Measurements from ENCODE around the gene FAAP24. TPM values are rescaled to one million over a fixed set of nuclear protein-coding genes. Genes with fewer than 3 reads are reported as not detected.
"Not testable (repeated sequence)": the region's sequence is repeated elsewhere in the genome, so short reads cannot be mapped to it uniquely, and the experiment has no call there.

FAAP24 gene
- total RNA-seq, 1 donor from 2014 or later, result 4.7 TPM

DNA sequence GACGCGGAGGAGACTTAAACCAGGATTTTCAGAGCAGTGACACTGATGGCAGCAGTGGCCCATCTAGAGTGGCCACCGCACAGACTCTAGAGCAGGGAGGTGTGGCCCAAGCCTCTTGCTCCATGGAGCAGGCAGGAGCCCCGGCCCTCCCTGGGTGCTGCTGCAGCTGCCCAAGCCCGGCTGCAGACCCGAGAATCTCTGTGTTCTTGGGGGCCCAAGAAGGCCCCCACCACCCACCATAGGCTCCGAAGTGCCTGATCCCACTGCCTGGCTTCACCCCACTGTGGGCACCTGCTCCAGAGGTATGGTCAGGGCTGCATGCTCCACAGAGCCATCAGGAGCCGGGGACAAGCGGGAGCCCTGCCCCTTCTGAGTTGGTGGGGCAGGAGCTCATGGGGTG, 36.4 kb upstream of the FAAP24 start:
- Mint-ChIP-seq H3K9me3 (ENCODE audit: low read depth) (no peaks in the 10 kb centered on the region), H3K27ac (no peak overlapping the region), H3K27me3 (no peaks in the 10 kb centered on the region), H3K4me1 (ENCODE audit: low read depth) (no peaks in the 10 kb centered on the region), H3K4me3 (ENCODE audit: low read depth) (no peak overlapping the region), H3K36me3 (ENCODE audit: insufficient read depth) (peaks cover 26% of the 10 kb centered on the region)
- TF ChIP-seq, protein P1, sequence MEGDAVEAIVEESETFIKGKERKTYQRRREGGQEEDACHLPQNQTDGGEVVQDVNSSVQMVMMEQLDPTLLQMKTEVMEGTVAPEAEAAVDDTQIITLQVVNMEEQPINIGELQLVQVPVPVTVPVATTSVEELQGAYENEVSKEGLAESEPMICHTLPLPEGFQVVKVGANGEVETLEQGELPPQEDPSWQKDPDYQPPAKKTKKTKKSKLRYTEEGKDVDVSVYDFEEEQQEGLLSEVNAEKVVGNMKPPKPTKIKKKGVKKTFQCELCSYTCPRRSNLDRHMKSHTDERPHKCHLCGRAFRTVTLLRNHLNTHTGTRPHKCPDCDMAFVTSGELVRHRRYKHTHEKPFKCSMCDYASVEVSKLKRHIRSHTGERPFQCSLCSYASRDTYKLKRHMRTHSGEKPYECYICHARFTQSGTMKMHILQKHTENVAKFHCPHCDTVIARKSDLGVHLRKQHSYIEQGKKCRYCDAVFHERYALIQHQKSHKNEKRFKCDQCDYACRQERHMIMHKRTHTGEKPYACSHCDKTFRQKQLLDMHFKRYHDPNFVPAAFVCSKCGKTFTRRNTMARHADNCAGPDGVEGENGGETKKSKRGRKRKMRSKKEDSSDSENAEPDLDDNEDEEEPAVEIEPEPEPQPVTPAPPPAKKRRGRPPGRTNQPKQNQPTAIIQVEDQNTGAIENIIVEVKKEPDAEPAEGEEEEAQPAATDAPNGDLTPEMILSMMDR (IDR thresholded peaks at IDR 0.05; ENCODE audit: unreplicated experiment), result no peak
- DNase-seq (ENCODE audit: low spot score, unreplicated experiment), result no peak

DNA sequence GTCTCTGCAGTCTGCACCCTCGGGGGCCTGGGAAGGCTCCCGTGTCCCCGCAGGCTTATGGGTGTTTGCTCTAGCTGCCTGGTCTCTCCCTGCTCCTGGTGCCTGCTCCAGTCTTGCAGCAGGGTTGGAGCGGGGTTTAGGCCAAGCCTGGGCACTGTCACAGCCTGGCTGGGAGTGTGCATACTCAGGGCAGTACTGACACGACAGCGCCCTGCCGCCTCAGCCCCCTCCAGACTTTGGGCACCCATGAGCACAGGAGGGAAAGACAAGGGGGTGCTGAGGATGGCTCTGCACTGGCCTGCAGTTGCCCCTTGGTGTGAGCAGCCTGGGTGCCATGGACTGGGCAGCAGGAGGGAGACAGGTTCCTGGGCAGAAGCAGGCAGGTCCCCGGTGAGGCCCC, 36.0 kb upstream of the FAAP24 start:
- H3K27me3 Mint-ChIP-seq, result no peaks in the 10 kb centered on the region
- H3K4me3 Mint-ChIP-seq (ENCODE audit: low read depth), result no peak overlapping the region
- no peak overlapping the region for H3K27ac Mint-ChIP-seq
- no peaks in the 10 kb centered on the region for H3K4me1 Mint-ChIP-seq (ENCODE audit: low read depth)
- H3K9me3 Mint-ChIP-seq (ENCODE audit: low read depth), result no peaks in the 10 kb centered on the region
- TF ChIP-seq, protein P1 (IDR thresholded peaks at IDR 0.05; ENCODE audit: unreplicated experiment), result no peak
- peaks cover 24% of the 10 kb centered on the region for H3K36me3 Mint-ChIP-seq (ENCODE audit: insufficient read depth)
- no peak for DNase-seq (ENCODE audit: low spot score, unreplicated experiment)

DNA sequence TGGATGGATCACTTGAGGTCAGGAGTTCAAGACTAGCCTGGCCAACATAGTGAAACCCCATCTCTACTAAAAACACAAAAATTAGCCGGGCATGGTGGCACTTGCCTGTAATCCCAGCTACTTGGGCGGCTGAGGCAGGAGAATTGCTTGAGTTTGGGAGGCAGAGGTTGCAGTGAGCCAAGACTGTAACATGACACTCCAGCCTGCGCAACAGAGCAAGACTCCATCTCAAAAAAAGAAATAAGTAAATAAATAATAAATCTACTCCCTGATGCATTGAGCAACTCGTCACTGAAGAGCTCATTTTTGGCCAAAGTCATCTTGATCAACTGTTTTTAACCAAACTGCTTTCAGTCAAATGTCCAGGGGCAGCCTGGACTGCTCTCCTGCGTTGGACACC, 30.8 kb upstream of the FAAP24 start:
- not testable (repeated sequence) for DNase-seq (ENCODE audit: low spot score, unreplicated experiment); H3K4me1 Mint-ChIP-seq (ENCODE audit: low read depth); H3K4me3 Mint-ChIP-seq (ENCODE audit: low read depth); H3K27me3 Mint-ChIP-seq; H3K27ac Mint-ChIP-seq; H3K9me3 Mint-ChIP-seq (ENCODE audit: low read depth)
- H3K36me3 Mint-ChIP-seq (ENCODE audit: insufficient read depth), result peaks cover 26% of the 10 kb centered on the region

DNA sequence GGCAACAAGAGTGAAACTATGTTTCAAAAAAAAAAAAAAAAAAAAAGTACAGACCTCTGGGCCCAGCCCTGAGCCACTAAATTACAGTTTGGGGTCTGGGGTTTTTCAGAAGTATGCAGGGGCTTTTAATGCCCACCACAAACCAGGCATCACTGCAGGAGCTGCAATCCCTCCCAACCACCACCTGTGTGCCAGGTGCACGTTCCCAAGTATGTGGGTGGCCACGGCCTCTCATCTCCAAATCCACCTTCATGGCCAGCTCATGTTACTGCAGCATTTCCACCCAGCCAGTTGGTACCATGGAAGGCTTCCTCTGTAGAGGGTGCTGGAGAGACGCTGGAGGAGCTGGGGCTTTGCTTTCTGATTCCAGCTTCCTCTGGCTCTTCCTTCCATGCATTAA, 26.8 kb upstream of the FAAP24 start:
- Mint-ChIP-seq H3K36me3 (ENCODE audit: insufficient read depth) (peaks cover 35% of the 10 kb centered on the region), H3K4me3 (ENCODE audit: low read depth) (no peak overlapping the region), H3K27ac (no peak overlapping the region), H3K9me3 (ENCODE audit: low read depth) (no peaks in the 10 kb centered on the region), H3K4me1 (ENCODE audit: low read depth) (no peaks in the 10 kb centered on the region), H3K27me3 (no peaks in the 10 kb centered on the region)
- DNase-seq (ENCODE audit: low spot score, unreplicated experiment), result no peak
- TF ChIP-seq, protein P1 (IDR thresholded peaks at IDR 0.05; ENCODE audit: unreplicated experiment), result no peak

DNA sequence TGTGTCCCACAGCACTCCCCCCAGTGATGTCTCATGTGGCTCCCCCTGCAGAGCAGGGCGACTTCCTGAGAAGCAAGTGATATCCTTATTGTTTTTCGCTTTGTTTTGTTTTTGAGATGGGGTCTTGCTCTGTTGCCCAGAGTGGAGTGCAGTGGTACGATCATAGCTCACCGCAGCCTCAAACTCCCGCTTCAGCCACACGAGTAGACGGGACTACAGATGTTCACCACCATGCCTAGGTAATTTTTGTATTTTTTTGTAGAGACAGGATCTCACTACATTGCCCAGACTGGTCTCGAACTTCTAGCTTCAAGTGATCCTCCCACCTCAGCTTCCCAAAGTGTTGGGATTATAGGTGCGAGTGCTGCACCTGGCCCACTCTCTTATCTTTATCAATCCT, 5.3 kb upstream of the FAAP24 start:
- DNase-seq (ENCODE audit: low spot score, unreplicated experiment), result no peak
- no peaks in the 10 kb centered on the region for H3K27me3 Mint-ChIP-seq
- no peaks in the 10 kb centered on the region for H3K9me3 Mint-ChIP-seq (ENCODE audit: low read depth)
- TF ChIP-seq, protein P1 (IDR thresholded peaks at IDR 0.05; ENCODE audit: unreplicated experiment), result no peak
- no peak overlapping the region for H3K4me3 Mint-ChIP-seq (ENCODE audit: low read depth)
- peaks cover 7% of the 10 kb centered on the region for H3K4me1 Mint-ChIP-seq (ENCODE audit: low read depth)
- no peak overlapping the region for H3K27ac Mint-ChIP-seq
- H3K36me3 Mint-ChIP-seq (ENCODE audit: insufficient read depth), result peaks cover 18% of the 10 kb centered on the region

DNA sequence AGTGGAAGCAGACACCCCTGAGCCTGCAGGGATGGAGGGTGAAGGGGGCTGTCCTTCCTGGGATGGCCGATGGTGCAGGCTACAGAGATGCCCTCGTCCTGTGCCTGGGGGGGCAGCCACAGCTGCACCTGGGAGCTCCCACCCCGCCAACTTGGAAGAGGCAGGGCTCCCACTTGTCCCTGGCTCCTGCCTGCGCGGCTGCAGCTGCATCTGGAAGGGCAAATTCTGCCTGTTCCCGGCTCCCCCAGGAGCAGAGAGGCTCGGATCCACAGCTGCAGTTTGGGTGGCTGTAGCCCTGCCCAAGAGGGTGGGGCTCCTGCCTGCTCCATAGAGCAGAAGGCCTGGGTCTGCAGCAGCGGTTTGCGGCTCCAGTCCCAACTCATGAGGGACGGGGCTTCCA, 2.5 kb upstream of the FAAP24 start:
- TF ChIP-seq, protein P1 (IDR thresholded peaks at IDR 0.05; ENCODE audit: unreplicated experiment), result no peak
- Mint-ChIP-seq H3K27ac (no peak overlapping the region), H3K36me3 (ENCODE audit: insufficient read depth) (peaks cover 7% of the 10 kb centered on the region), H3K4me1 (ENCODE audit: low read depth) (peaks cover 8% of the 10 kb centered on the region), H3K27me3 (no peaks in the 10 kb centered on the region), H3K9me3 (ENCODE audit: low read depth) (no peaks in the 10 kb centered on the region), H3K4me3 (ENCODE audit: low read depth) (no peak overlapping the region)
- no peak for DNase-seq (ENCODE audit: low spot score, unreplicated experiment)
